H1 (cell line): ENCODE results near the gene KIAA0930.

Experiments used
- BCL11A ChIP-seq, 2 experiments: IDR thresholded peaks; one replicate each; pipeline ENCODE4 v1.6.1; 2011; ENCODE audit warnings: low read depth in 2 of 2, low read length in 2 of 2, mild to moderate bottlenecking in 2 of 2
- BRCA1 ChIP-seq: IDR thresholded peaks from 2 replicates; pipeline ENCODE4 v1.6.1; 2012; ENCODE audit warnings: low read depth, low read length, improper control_type of control experiment
- CBX5 ChIP-seq: fragments of 300-800, 300-1000 bp; sonication (generic); IDR thresholded peaks from 2 replicates; pipeline ENCODE4 v1.7.1; 2016; ENCODE audit warnings: antibody characterized with exemption, low read length, low read depth
- EP300 ChIP-seq, 2 experiments: IDR thresholded peaks; 1 replicate in 1 of 2; 2 replicates in 1 of 2; pipeline ENCODE4 v1.6.1; 2011 to 2012; ENCODE audit warnings: low read depth in 2 of 2, low read length in 2 of 2, mild to moderate bottlenecking in 2 of 2, borderline replicate concordance in 1 of 2, inconsistent platforms in 1 of 2, moderate library complexity in 1 of 2
- EZH2 ChIP-seq: fragments of 200-600 bp; sonication (generic); IDR thresholded peaks from 2 replicates; pipeline ENCODE4 v1.7.1; 2012; ENCODE audit warnings: low read depth, mild to moderate bottlenecking, moderate library complexity, low read length, inconsistent platforms; ENCODE audit not compliant: severe bottlenecking
- GABPA ChIP-seq: IDR thresholded peaks from 2 replicates; pipeline ENCODE4 v1.6.1; 2011; ENCODE audit warnings: mild to moderate bottlenecking, low read length, moderate library complexity, borderline replicate concordance; ENCODE audit not compliant: insufficient read depth
- POLR2A ChIP-seq, 2 experiments: IDR thresholded peaks; 1 replicate in 1 of 2; 2 replicates in 1 of 2; pipeline ENCODE4 v1.6.1; 2011; ENCODE audit warnings: low read depth in 2 of 2, low read length in 2 of 2, mild to moderate bottlenecking in 2 of 2; ENCODE audit errors: control extremely low read depth in 1 of 2
- POLR2AphosphoS5 ChIP-seq: IDR thresholded peaks from 2 replicates; pipeline ENCODE4 v1.6.1; 2011; ENCODE audit warnings: low read depth, low read length
- RAD21 ChIP-seq, 2 experiments: IDR thresholded peaks in 1 of 2; conservative IDR thresholded peaks in 1 of 2; 2 replicates each; pipeline ENCODE4 v1.6.1; 2011; ENCODE audit warnings: low read depth in 2 of 2, low read length in 2 of 2, improper control_type of control experiment in 1 of 2, inconsistent platforms in 1 of 2, mild to moderate bottlenecking in 1 of 2, moderate library complexity in 1 of 2
- RFX5 ChIP-seq: IDR thresholded peaks from 2 replicates; pipeline ENCODE4 v1.6.1; 2011; ENCODE audit warnings: low read depth, low read length, improper control_type of control experiment, borderline replicate concordance
- SIN3A ChIP-seq, 2 experiments: IDR thresholded peaks in 1 of 2; conservative IDR thresholded peaks in 1 of 2; 2 replicates each; pipeline ENCODE4 v1.6.1; 2011 to 2012; ENCODE audit warnings: low read length in 2 of 2, improper control_type of control experiment in 1 of 2, low read depth in 1 of 2, mild to moderate bottlenecking in 1 of 2
- YY1 ChIP-seq: IDR thresholded peaks from 2 replicates; pipeline ENCODE4 v1.6.1; 2011; ENCODE audit warnings: low read depth, mild to moderate bottlenecking, low read length
- TF ChIP-seq, protein P1 (sequence below), 3 experiments: IDR thresholded peaks; 1 replicate in 2 of 3; 2 replicates in 1 of 3; pipeline versions ENCODE4 v1.5.1 to v1.6.1; 2011; ENCODE audit warnings: low read length in 3 of 3, mild to moderate bottlenecking in 3 of 3, inconsistent platforms in 2 of 3, low read depth in 1 of 3, moderate library complexity in 1 of 3; ENCODE audit not compliant: insufficient read depth in 1 of 3; ENCODE audit errors: control extremely low read depth in 1 of 3
- TF ChIP-seq, protein P2 (sequence below): IDR thresholded peaks from 2 replicates; pipeline ENCODE4 v1.6.1; 2011; ENCODE audit warnings: low read depth, mild to moderate bottlenecking, low read length; ENCODE audit not compliant: insufficient read depth

DNA sequence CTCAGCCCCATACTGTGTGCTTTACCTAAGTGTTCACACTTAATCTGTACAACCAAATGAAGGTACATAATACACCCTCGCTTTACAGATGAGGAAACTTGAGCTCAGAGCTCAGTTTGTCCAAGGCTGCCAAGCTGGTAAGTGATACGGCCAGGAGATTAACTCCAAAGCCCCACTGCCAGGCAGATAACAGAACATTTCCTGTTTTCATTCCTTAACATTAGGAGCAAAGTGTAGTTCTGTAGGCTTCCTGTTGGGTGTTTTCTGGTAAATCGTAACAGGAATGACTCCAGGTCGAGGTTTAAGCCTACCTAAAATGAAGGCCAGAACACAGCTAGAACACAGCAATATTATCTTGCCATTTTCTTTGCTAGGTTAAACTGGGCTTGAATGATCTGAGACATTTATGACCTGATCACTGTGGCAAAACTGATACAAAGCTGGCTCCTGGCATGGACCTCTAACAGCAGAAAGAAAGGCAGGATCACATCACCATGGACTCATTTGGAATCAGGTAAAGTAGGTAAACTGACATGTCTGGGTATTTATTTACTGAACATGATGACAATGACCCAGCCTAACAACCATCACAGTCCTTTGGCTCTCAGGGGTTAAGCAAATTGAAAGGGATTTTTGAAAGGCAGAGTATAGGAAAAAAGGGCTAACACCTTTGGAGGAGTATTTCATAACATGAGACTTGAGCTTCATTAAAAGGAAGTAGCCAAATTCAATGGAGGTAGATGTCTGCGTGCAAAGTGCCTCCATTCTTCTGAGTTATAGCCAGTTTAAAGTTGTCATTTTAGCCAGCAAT is 80.8 kb downstream of the KIAA0930 start:
- TF ChIP-seq POLR2AphosphoS5 (no peak), YY1 (no peak), RFX5 (no peak), GABPA (no peak), POLR2A (IDR thresholded peaks at IDR 0.05; ENCODE audit: control extremely low read depth in 1 of 2, low read depth in 2 of 2, low read length in 2 of 2) (no peak), EP300 (IDR thresholded peaks at IDR 0.05; ENCODE audit: borderline replicate concordance in 1 of 2, low read depth in 2 of 2, low read length in 2 of 2) (no peak), EZH2 (no peak), BCL11A (IDR thresholded peaks at IDR 0.05; ENCODE audit: low read depth in 2 of 2, low read length in 2 of 2) (no peak), RAD21 (IDR thresholded peaks at IDR 0.05 in 1 of 2, conservative IDR thresholded peaks at IDR 0.05 in 1 of 2; ENCODE audit: low read depth in 2 of 2, low read length in 2 of 2) (no peak; a peak in 1 of 4 replicates), SIN3A (conservative IDR thresholded peaks at IDR 0.05 in 1 of 2, IDR thresholded peaks at IDR 0.05 in 1 of 2; ENCODE audit: low read depth in 1 of 2, low read length in 2 of 2) (no peak), BRCA1 (no peak), CBX5 (no peak)
- TF ChIP-seq, protein P1, sequence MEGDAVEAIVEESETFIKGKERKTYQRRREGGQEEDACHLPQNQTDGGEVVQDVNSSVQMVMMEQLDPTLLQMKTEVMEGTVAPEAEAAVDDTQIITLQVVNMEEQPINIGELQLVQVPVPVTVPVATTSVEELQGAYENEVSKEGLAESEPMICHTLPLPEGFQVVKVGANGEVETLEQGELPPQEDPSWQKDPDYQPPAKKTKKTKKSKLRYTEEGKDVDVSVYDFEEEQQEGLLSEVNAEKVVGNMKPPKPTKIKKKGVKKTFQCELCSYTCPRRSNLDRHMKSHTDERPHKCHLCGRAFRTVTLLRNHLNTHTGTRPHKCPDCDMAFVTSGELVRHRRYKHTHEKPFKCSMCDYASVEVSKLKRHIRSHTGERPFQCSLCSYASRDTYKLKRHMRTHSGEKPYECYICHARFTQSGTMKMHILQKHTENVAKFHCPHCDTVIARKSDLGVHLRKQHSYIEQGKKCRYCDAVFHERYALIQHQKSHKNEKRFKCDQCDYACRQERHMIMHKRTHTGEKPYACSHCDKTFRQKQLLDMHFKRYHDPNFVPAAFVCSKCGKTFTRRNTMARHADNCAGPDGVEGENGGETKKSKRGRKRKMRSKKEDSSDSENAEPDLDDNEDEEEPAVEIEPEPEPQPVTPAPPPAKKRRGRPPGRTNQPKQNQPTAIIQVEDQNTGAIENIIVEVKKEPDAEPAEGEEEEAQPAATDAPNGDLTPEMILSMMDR (IDR thresholded peaks at IDR 0.05; ENCODE audit: control extremely low read depth in 1 of 3, insufficient read depth in 1 of 3, low read depth in 1 of 3, low read length in 3 of 3) = peak in 1 of 3 experiments; percentile 26; a peak in 1 of 4 replicates
- TF ChIP-seq, protein P2, sequence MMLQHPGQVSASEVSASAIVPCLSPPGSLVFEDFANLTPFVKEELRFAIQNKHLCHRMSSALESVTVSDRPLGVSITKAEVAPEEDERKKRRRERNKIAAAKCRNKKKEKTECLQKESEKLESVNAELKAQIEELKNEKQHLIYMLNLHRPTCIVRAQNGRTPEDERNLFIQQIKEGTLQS = no peak
